Loucy (cell line): ENCODE data around the gene RGS12.

ENCODE experiments used
- EZH2phosphoT487 ChIP-seq: fragments of 200-600 bp; IDR thresholded peaks from 2 replicates; pipeline ENCODE4 v1.6.1; 2018; ENCODE audit warnings: antibody characterized with exemption, mild to moderate bottlenecking, moderate library complexity, borderline replicate concordance
- TF ChIP-seq, protein P1 (sequence below): fragments of 200-600 bp; sonication (generic); conservative IDR thresholded peaks from 2 replicates; pipeline ENCODE4 v1.5.1; 2014; ENCODE audit warnings: mild to moderate bottlenecking, antibody characterized with exemption, low read length

DNA sequence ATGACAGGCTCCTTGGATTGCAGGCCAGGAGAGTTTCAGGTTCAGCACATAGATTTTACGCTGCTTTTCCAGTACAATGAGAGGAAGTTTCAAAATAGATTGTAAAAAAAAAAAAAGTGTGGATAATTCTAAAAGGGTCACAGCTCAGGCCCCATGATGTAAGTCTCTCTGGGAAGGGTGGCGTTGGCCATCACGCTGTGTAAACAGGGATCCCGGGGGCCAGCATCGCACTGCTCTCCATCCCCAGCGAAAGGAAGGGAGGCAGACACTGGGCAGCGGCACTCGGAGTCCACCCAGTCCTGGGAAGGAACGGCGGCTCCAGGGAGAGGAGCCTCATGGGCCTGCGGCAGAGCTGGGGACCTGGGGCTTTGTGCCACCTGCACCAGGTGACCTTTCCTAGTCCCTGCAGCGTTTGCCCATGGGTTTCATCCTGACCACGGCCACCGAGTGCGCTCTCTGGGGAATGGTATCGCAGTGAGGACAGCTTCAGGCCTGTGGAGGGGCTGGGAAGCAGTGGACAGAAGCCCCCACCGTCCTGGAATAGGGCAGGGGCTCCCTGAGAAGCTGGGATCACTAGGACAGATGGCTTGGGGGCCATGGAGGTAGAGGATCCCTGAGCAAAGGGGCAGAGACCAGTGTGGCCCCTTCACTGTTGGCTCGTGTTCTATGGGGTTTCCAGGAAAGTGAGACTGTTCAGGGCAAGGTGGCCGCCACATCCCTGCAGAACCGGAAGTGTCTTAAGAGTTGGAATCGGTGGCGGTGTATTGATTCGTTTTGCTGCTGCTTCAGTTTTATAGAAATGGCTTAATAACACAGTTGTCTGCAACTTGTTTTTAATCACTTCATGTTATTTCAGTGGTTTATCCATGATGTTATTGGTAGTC lies 38.9 kb downstream of the RGS12 start:
- TF ChIP-seq, protein P1, sequence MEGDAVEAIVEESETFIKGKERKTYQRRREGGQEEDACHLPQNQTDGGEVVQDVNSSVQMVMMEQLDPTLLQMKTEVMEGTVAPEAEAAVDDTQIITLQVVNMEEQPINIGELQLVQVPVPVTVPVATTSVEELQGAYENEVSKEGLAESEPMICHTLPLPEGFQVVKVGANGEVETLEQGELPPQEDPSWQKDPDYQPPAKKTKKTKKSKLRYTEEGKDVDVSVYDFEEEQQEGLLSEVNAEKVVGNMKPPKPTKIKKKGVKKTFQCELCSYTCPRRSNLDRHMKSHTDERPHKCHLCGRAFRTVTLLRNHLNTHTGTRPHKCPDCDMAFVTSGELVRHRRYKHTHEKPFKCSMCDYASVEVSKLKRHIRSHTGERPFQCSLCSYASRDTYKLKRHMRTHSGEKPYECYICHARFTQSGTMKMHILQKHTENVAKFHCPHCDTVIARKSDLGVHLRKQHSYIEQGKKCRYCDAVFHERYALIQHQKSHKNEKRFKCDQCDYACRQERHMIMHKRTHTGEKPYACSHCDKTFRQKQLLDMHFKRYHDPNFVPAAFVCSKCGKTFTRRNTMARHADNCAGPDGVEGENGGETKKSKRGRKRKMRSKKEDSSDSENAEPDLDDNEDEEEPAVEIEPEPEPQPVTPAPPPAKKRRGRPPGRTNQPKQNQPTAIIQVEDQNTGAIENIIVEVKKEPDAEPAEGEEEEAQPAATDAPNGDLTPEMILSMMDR = no peak
- TF ChIP-seq EZH2phosphoT487 = no peak
